ENCODE data around the gene LGALS13.

LGALS13 gene

DNA sequence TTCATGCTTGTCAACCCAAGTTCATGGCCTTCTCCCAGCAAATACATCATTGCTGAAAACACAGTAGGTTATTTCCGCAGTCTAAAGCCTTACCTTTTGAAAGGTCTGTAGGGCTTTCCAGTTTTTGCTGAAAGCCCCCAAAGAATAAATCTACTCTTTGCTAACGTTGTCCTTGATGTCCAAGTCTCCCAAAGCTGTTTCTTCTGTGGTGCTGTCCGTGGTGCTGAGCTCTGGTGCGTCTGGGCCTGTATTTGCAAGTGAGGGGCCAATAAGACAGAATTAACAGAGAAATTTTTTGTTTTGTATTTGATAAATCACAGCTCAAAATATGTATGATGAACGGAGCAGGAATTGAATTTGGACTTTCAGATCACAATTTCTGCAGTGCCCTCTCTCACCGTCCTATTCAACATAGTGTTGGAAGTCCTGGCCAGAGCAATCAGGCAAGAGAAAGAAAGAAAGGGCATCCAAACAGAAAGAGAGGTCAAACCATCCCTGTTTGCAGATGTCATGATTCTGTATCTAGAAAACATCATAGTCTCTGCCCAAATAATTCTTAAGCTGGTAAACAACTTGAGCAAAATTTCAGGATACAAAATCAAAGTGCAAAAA is 43.6 kb downstream of the LGALS13 start:
- no peaks in the 10 kb centered on the region for H3K36me3 Mint-ChIP-seq (ENCODE audit: low read depth)
- H3K9me3 Mint-ChIP-seq, result no peaks in the 10 kb centered on the region
- H3K4me1 Mint-ChIP-seq (ENCODE audit: low read depth), result no peaks in the 10 kb centered on the region
- H3K4me3 Mint-ChIP-seq, result no peak overlapping the region
- peaks cover 53% of the 10 kb centered on the region for H3K27me3 Mint-ChIP-seq
- no peak overlapping the region for H3K27ac Mint-ChIP-seq

DNA sequence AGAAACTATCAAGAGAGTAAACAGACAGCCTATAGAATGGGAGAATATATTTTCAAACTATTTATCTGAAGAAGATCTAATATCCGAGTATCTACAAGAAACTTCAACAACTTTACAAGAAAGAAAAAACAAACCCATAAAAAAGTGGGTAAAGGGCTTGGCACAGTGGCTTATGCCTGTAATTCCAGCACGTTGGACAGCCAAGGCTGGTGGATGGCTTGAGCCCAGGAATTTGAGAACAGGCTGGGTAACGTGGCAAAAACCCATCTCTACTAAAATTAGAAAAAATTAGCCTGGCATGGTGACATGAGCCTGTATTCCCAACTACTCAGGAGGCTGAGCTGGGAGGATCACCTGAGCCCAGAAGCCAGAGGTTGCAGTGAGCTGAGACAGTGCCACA is 45.6 kb downstream of the LGALS13 start:
- H3K27ac Mint-ChIP-seq, result no peak overlapping the region

DNA sequence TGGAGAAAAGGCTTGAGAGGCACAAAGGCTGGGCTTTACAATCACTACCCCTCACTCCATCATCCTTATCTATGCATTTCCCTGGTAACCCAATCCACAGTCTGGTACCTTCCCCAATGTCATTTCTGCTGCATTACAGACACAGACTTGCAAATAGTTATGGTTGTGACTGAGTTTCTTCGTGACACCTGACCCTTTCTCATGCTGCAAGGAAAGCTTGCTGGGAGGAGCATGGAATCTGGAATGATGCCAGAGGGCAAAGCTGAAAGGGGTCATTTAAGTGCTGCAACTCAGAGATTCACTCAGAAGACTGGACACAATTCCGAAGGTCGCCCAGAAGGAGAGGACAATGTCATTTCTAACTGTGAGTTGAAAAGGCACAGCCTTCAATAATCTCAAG is 53.3 kb downstream of the LGALS13 start, which contains the start of gene LGALS16:
Gene LGALS16, plus strand, starts transcription at position 301 of the 400 bp plus-strand sequence. Its CDS starts 49 bp downstream, at position 350.
- no peaks in the 10 kb centered on the region for H3K9me3 Mint-ChIP-seq
- H3K4me3 Mint-ChIP-seq, result no peak within 1 kb of the TSS
- H3K4me1 Mint-ChIP-seq (ENCODE audit: low read depth), result no peaks in the 10 kb centered on the region
- H3K27me3 Mint-ChIP-seq, result peaks cover 30% of the 10 kb centered on the region
- H3K36me3 Mint-ChIP-seq (ENCODE audit: low read depth), result no peaks in the 10 kb centered on the region
- no peak within 1 kb of the TSS for H3K27ac Mint-ChIP-seq

More for the DNA sequence above, 45.6 kb downstream of the LGALS13 start:
- no peaks in the 10 kb centered on the region for H3K9me3 Mint-ChIP-seq
- H3K4me1 Mint-ChIP-seq (ENCODE audit: low read depth), result no peaks in the 10 kb centered on the region
- H3K36me3 Mint-ChIP-seq (ENCODE audit: low read depth), result no peaks in the 10 kb centered on the region
- peaks cover 52% of the 10 kb centered on the region for H3K27me3 Mint-ChIP-seq
- H3K4me3 Mint-ChIP-seq, result no peak overlapping the region

All from stimulated activated naive CD8-positive, alpha-beta T cell treated with anti-CD3 and anti-CD28 coated beads, Interleukin-15, Interleukin-2, amounts not matched to agents 100 ng/mL and 50 ng/mL, for 24 hours (primary cell).